B cell (primary cell): Measurements from ENCODE around the gene PRPF19.

ENCODE experiments used
- EZH2 ChIP-seq: IDR thresholded peaks from 2 replicates; pipeline ENCODE4 v1.6.1; 2012; ENCODE audit warnings: borderline replicate concordance, low read depth, mild to moderate bottlenecking, moderate library complexity, low read length; ENCODE audit not compliant: insufficient read depth, poor library complexity, severe bottlenecking
- TF ChIP-seq, protein P1 (sequence below): fragments of 200-600 bp; IDR thresholded peaks from one replicate; pipeline ENCODE4 v1.8.0; 2022; ENCODE audit warnings: antibody characterized with exemption, mild to moderate bottlenecking

DNA sequence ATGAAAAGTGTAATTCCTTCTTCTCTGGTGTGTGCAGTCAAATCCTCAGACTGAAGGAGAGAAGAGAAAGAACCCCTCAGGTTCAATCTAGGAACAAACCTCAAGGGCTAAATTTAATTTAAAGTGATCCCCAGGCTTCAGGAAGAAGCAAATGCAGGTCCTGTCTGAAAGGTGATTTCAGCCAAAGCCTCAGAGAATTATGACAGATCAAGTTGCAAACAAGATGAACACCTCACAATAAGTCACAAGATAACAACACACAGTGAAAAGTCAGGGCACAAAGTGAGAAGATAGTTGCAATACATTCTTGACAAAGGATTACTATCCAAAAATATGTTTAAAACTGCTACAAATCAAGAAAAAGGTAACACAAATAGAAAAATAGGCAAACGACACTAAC, 27.3 kb downstream of the PRPF19 start:
- TF ChIP-seq, protein P1, sequence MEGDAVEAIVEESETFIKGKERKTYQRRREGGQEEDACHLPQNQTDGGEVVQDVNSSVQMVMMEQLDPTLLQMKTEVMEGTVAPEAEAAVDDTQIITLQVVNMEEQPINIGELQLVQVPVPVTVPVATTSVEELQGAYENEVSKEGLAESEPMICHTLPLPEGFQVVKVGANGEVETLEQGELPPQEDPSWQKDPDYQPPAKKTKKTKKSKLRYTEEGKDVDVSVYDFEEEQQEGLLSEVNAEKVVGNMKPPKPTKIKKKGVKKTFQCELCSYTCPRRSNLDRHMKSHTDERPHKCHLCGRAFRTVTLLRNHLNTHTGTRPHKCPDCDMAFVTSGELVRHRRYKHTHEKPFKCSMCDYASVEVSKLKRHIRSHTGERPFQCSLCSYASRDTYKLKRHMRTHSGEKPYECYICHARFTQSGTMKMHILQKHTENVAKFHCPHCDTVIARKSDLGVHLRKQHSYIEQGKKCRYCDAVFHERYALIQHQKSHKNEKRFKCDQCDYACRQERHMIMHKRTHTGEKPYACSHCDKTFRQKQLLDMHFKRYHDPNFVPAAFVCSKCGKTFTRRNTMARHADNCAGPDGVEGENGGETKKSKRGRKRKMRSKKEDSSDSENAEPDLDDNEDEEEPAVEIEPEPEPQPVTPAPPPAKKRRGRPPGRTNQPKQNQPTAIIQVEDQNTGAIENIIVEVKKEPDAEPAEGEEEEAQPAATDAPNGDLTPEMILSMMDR: no peak
- no peak for TF ChIP-seq EZH2
